BLaER1 treated with 17β-estradiol and CSF1 and Interleukin-3, amounts not matched to agents 10 nM and 100 nM (cell line): Measurements from ENCODE around the gene NRCAM.
"Not testable (repeated sequence)": the region's sequence is repeated elsewhere in the genome, so short reads cannot be mapped to it uniquely, and the experiment has no call there.

Source experiments
- H3K27ac ChIP-seq, 11 experiments: shearing (Covaris generic); formaldehyde crosslinking; 2 replicates each; pipeline ENCODE4 v1.8.1; 2022
- H3K27me3 ChIP-seq, 11 experiments: shearing (Covaris generic); formaldehyde crosslinking; 2 replicates each; pipeline ENCODE4 v1.8.1; 2022
- H3K36me3 ChIP-seq, 11 experiments: shearing (Covaris generic); formaldehyde crosslinking; 2 replicates each; pipeline ENCODE4 v1.8.1; 2022
- H3K4me1 ChIP-seq, 10 experiments: shearing (Covaris generic); formaldehyde crosslinking; 2 replicates each; pipeline ENCODE4 v1.8.1; 2022
- H3K4me2 ChIP-seq, 11 experiments: shearing (Covaris generic); formaldehyde crosslinking; 2 replicates each; pipeline ENCODE4 v1.8.1; 2022
- H3K4me3 ChIP-seq, 10 experiments: shearing (Covaris generic); formaldehyde crosslinking; 2 replicates each; pipeline ENCODE4 v1.8.1; 2022
- H3K9ac ChIP-seq, 11 experiments: shearing (Covaris generic); formaldehyde crosslinking; 2 replicates each; pipeline ENCODE4 v1.8.1; 2022
- H3K9me3 ChIP-seq, 11 experiments: shearing (Covaris generic); formaldehyde crosslinking; replicated peaks in 1 of 11; 2 replicates each; pipeline ENCODE4 v1.8.1; 2022
- H4K20me1 ChIP-seq, 11 experiments: shearing (Covaris generic); formaldehyde crosslinking; 2 replicates each; pipeline ENCODE4 v1.8.1; 2022
- Cebpa-rat ChIP-seq, 11 experiments: shearing (Covaris generic); IDR thresholded peaks; 2 replicates each; pipeline ENCODE4 v1.8.1; 2022

The NRCAM gene

GRCh38 chr7:108270385-108271015 is 185.7 kb downstream of the NRCAM start:
- Histone ChIP-seq H3K9me3 (peaks cover 0 to 5% (median 0%) of the 10 kb centered on the region in 11 experiments; a peak in 1 of 22 replicates), H3K27ac (no peak overlapping the region), H3K27me3 (no peaks in the 10 kb centered on the region), H3K4me1 (peaks cover 4 to 23% (median 16%) of the 10 kb centered on the region in 10 experiments; a peak in 15 of 20 replicates), H4K20me1 (no peaks in the 10 kb centered on the region), H3K4me3 (no peak overlapping the region), H3K36me3 (no peaks in the 10 kb centered on the region), H3K9ac (no peak overlapping the region), H3K4me2 (peak overlapping the region in 10 of 11 experiments; percentile 5 to 42 (median 22); a peak in 15 of 22 replicates)
- TF ChIP-seq Cebpa-rat (IDR thresholded peaks at IDR 0.05) = no peak

DNA sequence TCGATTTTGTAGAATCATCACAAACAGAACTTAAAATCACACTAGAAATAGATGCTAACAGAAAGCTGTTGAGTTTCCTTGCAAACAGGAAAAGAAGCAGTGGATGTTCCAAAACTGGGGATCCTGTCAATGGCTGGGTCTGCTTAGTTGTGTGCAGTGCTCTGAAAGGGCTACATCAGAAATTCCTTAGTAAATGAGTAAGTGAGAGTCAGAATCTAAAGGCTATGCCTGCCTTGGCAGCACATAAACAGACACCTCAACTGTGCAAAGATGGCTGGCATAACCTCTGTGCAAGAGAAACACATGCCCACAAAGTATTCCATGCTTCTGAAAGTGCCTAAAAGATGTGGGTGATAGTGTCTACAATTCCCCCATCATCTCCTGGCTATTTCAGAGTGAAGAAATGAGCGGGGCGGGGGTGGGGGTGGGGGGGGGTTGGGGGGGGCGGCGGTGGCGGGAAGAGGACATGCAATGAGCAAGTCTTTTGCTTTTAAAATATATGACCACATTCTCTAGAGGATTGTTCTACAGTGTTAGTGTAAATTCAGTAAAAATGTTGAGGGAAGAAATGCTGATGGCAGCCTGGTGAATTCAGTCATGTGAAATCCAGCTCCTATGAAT is 187.9 kb downstream of the NRCAM start:
- H3K36me3 ChIP-seq = no peaks in the 10 kb centered on the region
- TF ChIP-seq Cebpa-rat (IDR thresholded peaks at IDR 0.05) = no peak

DNA sequence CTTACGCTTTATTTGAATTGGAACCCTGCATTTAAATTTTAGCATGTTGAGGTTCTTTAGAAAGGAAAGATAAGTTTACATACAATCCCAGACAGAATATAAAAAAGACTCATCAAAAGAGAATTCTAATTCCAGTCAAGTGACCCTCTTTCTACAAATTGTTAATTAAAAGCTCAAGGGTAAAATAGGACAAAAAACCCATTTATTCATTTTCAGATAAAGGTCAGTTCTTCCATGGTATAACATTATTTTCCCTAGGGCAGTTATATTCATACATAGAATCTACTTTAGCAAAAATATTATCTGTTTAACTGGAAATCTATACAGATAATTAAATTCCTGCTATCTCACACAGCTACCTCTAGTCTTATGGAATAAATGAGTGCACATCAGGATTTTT is 188.6 kb downstream of the NRCAM start:
- Histone ChIP-seq H3K27me3 (no peaks in the 10 kb centered on the region), H3K9me3 (no peaks in the 10 kb centered on the region), H3K27ac (no peak overlapping the region), H3K9ac (no peak overlapping the region), H3K4me1 (peaks cover 4 to 23% (median 13%) of the 10 kb centered on the region in 10 experiments; a peak in 15 of 20 replicates), H3K4me2 (no peak overlapping the region), H4K20me1 (no peaks in the 10 kb centered on the region), H3K4me3 (no peak overlapping the region), H3K36me3 (no peaks in the 10 kb centered on the region)
- TF ChIP-seq Cebpa-rat (IDR thresholded peaks at IDR 0.05) = no peak

More for the DNA sequence above, 187.9 kb downstream of the NRCAM start:
- no peak overlapping the region for H3K4me3 ChIP-seq
- no peak overlapping the region for H3K27ac ChIP-seq
- peaks cover 4 to 23% (median 13%) of the 10 kb centered on the region in 10 experiments; a peak in 15 of 20 replicates for H3K4me1 ChIP-seq
- no peak overlapping the region for H3K9ac ChIP-seq
- 0 out of 22 replicates have a peak overlapping the region, but pooled peaks of 1 of the 11 experiments have one; percentile 25 for H3K4me2 ChIP-seq
- no peaks in the 10 kb centered on the region for H3K27me3 ChIP-seq
- H3K9me3 ChIP-seq = no peaks in the 10 kb centered on the region
- H4K20me1 ChIP-seq = no peaks in the 10 kb centered on the region

GRCh38 chr7:108266491-108266890 is 189.7 kb downstream of the NRCAM start:
- Histone ChIP-seq H3K4me2 (no peak overlapping the region), H3K4me1 (peaks cover 4 to 15% (median 10%) of the 10 kb centered on the region in 10 experiments; a peak in 14 of 20 replicates), H3K4me3 (no peak overlapping the region), H3K9ac (no peak overlapping the region), H4K20me1 (no peaks in the 10 kb centered on the region), H3K27me3 (no peaks in the 10 kb centered on the region), H3K36me3 (no peaks in the 10 kb centered on the region), H3K27ac (no peak overlapping the region), H3K9me3 (no peaks in the 10 kb centered on the region)
- no peak for TF ChIP-seq Cebpa-rat (IDR thresholded peaks at IDR 0.05)

DNA sequence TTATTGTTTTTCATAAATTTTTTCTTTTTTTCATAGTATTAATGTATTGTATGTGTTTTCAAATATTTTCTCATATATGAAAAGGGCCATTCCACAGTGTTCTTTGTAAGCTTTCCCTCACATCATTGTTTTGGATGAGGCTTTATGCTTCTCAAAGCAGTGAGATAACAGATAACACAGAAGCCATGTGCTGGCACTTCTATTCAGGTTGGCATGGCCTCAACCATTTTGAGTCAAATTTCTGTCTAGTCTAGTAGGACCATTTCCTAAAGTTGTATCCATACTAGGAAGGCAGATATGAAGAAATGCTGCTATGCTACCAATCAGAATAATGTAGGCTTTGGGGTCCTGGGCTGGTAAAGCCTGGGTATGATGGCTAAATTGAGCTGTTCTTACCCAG is 190.2 kb downstream of the NRCAM start:
- H3K36me3 ChIP-seq = no peaks in the 10 kb centered on the region

DNA sequence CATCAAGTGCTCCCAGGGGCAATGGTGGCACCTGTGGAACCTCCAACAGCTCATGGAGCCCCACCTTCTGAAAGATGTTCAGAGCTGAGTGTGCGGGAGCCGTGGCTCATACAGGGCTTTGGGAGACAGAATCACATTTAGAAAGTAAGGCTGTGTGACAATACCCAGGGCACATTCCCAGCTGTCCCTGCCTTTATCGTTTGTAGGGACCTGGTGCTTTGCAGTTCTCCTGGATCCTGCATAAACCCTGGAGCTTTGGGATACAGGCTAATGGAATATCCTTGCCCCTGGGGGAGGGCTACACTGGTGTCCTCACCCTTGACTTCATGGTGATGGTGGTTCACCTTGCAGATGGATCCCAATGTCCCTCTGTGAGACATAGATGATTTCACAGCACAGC is 191.2 kb downstream of the NRCAM start:
- Histone ChIP-seq H3K36me3 (no peaks in the 10 kb centered on the region), H3K9me3 (peaks cover 0 to under 1% (median 0%) of the 10 kb centered on the region in 11 experiments; a peak in 2 of 22 replicates), H3K27ac (no peak overlapping the region), H3K27me3 (no peaks in the 10 kb centered on the region), H4K20me1 (no peaks in the 10 kb centered on the region), H3K4me3 (no peak overlapping the region), H3K9ac (no peak overlapping the region), H3K4me1 (peaks cover 0 to 5% (median 1%) of the 10 kb centered on the region in 10 experiments; a peak in 9 of 20 replicates), H3K4me2 (no peak overlapping the region)
- TF ChIP-seq Cebpa-rat (IDR thresholded peaks at IDR 0.05) = no peak

More for the DNA sequence above, 190.2 kb downstream of the NRCAM start:
- H3K27ac ChIP-seq = no peak overlapping the region
- H3K4me1 ChIP-seq = peaks cover 4 to 12% (median 9%) of the 10 kb centered on the region in 10 experiments; a peak in 14 of 20 replicates
- H3K4me3 ChIP-seq = no peak overlapping the region
- no peaks in the 10 kb centered on the region for H4K20me1 ChIP-seq
- H3K27me3 ChIP-seq = no peaks in the 10 kb centered on the region
- H3K9ac ChIP-seq = no peak overlapping the region
- TF ChIP-seq Cebpa-rat (IDR thresholded peaks at IDR 0.05) = no peak
- no peak overlapping the region for H3K4me2 ChIP-seq
- no peaks in the 10 kb centered on the region for H3K9me3 ChIP-seq

DNA sequence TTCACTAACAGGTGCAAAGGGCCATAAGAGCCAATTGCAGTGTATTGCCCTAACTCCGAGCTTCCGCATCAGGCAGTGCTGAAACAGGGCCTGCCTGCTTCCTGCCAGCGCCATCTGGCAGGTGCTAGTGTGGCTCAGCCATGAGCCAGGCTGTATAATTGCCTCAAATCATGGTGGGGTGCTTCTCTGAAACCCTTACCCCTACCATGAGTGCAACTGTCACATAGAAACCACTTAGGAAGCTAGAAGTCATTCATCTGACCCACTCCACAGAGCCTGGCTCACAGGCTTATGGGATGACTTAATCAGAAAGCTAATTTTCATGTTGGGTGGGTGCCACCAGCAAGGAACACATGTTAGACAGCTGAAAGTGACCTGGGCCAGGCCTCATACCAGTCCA is 192.8 kb downstream of the NRCAM start:
- TF ChIP-seq Cebpa-rat (IDR thresholded peaks at IDR 0.05) = no peak
- no peaks in the 10 kb centered on the region for H3K27me3 ChIP-seq
- H3K9me3 ChIP-seq = peaks cover 0 to 15% (median 6%) of the 10 kb centered on the region in 11 experiments; a peak in 5 of 22 replicates
- H4K20me1 ChIP-seq = no peaks in the 10 kb centered on the region
- peaks cover 0 to 5% (median 0%) of the 10 kb centered on the region in 10 experiments; a peak in 2 of 20 replicates for H3K4me1 ChIP-seq
- no peak overlapping the region for H3K4me2 ChIP-seq
- no peak overlapping the region for H3K9ac ChIP-seq
- H3K4me3 ChIP-seq = no peak overlapping the region
- H3K36me3 ChIP-seq = no peaks in the 10 kb centered on the region
- no peak overlapping the region for H3K27ac ChIP-seq

DNA sequence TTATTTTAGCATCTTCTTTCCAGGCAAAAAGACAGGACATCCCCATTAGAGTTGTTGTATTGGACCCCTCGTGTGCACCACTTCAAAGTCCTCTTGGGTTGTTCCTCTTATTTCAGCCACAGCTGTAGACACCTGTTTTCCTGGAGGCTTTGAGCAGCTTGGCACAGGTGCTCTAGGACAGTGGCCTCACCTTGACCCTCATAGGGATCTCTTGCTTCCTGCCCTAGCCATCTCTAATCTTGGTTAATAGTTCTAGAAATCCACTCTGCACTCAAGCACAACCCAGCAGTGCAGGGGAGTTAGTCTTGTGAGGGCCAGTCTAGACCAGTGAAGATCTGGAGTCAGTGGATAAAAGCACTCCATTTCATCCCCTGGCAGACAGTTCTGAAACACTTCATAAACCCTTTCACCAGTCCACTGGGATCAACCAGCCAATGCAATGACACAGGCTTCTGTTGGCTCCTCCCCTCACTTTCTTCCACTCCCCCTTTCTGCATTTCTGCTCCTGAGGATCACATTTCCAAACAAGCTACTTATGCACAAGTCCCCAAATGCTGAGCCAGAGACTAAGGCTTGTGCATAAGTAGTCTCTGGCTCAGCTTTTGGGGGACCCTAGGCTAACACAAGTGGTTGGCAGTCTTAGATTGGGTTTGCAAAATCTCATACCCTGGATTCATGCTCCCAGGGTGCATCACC is 194.5 kb downstream of the NRCAM start:
- H3K27me3 ChIP-seq = no peaks in the 10 kb centered on the region
- no peak overlapping the region for H3K9ac ChIP-seq
- no peak for TF ChIP-seq Cebpa-rat (IDR thresholded peaks at IDR 0.05)
- H3K4me3 ChIP-seq = no peak overlapping the region
- H3K27ac ChIP-seq = no peak overlapping the region
- peaks cover 0 to 15% (median 6%) of the 10 kb centered on the region in 11 experiments; a peak in 5 of 22 replicates for H3K9me3 ChIP-seq
- H3K36me3 ChIP-seq = no peaks in the 10 kb centered on the region
- H4K20me1 ChIP-seq = no peaks in the 10 kb centered on the region
- no peak overlapping the region for H3K4me2 ChIP-seq
- no peaks in the 10 kb centered on the region for H3K4me1 ChIP-seq

DNA sequence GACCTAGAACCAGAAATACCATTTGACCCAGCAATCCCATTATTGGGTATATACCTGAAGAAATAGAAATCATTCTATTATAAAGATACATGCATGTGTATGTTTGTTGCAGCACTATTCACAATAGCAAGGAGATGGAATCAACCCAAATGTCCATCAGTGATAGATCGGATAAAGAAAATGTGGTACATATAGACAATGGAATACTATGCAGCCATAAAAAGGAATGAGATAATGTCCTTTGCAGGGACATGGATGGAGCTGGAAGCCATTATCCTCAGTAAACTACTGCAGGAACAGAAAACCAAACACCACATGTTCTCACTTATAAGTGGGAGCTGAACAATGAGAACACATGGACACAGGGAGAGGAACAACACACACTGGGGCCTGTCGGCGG is 196.8 kb downstream of the NRCAM start:
- not testable (repeated sequence) for H3K4me1 ChIP-seq, H3K36me3 ChIP-seq, H3K27ac ChIP-seq, H4K20me1 ChIP-seq, H3K4me2 ChIP-seq, H3K4me3 ChIP-seq, H3K27me3 ChIP-seq, H3K9ac ChIP-seq
- H3K9me3 ChIP-seq = peaks cover 3 to 15% (median 10%) of the 10 kb centered on the region in 11 experiments; a peak in 14 of 22 replicates
